ENCODE measurements around the gene C1orf159.
"Not testable (repeated sequence)": the region's sequence is repeated elsewhere in the genome, so short reads cannot be mapped to it uniquely, and the experiment has no call there.

The C1orf159 gene

GRCh38 chr1:1067284-1067859 is 48.5 kb downstream of the C1orf159 start:
- DNase-seq (ENCODE audit: low spot score) = no peak

DNA sequence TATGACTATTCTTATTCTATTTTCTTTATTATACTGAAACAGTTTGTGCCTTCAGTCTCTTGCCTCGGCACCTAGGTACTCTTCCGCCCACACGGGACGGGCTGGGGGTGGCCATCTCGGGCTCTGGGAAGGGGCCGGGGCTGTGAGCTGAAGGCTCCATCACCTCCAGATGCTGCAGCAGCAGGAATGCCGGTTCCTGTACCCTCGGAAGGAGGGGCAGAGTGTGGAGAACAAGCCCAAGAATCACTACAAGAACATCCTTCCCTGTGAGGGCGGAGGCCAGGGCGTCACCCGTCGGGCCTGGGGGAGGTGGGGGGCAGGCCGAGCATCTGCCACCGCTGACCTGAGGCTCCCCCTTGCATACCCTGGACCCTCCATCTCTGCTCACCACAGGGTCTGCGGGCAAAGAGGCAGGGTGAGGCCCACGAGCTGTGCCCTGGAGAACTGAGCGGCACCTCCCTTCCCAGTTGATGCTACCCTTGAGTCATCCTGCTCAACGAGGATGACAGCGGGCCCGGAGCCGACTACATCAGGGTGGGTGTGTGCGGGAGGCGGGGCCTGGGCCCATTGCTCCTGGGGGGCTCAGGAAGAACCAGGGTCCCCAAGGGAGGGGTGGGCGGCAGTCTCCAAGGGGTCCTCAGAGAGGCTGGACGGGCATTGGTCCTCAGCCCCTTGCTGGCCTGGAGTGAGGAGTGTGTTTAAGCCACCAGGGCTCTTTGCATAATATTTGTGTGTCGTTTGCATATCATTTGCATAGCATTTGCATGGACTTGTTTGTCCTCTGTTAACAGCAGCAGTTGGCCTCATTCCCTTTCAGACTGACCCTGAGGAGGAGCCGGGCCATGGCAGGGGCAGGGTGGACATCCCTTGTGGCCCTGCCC is 49.2 kb downstream of the C1orf159 start:
- DNase-seq (ENCODE audit: low spot score) = no peak

DNA sequence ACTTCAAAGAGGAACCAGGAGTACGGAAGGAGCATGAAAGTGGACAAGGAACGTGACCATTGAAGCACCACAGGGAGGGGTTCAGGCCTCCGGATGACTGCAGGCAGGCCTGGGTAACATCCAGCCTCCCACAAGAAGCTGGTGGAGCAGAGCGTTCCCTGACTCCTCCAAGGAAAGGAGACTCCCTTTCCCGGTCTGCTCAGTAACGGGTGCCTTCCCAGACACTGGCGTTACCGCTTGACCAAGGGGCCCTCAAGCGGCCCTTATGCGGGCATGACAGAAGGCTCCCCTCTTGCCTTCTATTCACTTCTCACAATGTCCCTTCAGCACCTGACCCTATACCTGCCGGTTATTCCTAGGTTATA is 50.0 kb downstream of the C1orf159 start:
- DNase-seq (ENCODE audit: low spot score) = not testable (repeated sequence)

- DNase-seq (ENCODE audit: low spot score) = no peak
Measured at GRCh38 chr1:1065265-1065939, 50.5 kb downstream of the C1orf159 start.

DNA sequence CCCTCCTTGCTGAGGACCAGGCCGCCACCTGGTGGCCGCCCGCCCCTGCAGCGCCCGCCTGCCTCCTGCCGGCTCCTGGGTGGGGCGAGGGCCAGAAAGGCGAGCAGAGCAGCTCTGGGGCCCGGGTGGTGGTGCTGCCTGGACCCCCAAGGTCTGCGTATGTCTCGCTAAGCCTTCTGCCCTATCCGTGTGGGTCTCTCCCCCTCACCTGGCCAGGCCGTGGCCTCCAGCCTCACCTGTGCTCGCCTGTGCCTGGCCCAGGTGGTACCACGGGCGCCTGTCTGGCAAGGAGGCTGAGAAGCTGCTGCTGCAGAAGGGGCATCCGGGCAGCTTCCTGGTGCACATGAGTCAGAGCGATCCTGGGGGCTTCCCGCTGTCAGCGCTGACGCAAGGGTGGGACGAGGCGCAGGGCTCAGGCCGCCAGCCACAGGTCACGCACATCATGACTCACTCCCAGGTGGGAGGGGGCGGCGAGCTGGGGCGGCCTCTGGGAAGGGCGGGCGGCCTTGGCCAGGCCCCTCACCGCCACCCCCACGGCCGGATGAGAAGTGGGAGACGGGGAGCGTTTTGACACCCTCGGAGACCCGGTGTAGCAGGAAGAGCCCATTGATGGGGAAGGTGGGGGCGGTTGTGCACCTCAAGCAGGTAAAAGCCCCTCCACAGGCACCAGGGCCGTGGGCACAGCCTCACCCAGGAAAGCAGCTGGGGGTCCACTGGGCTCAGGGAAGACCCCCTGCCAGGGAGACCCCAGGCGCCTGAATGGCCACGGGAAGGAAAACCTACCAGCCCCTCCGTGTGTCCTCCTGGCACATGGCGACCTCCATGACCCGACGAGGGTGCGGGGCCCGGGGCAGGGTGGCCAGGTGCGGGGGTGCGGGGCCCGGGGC is 51.7 kb downstream of the C1orf159 start:
- DNase-seq (ENCODE audit: low spot score) = peak; percentile 91

DNA sequence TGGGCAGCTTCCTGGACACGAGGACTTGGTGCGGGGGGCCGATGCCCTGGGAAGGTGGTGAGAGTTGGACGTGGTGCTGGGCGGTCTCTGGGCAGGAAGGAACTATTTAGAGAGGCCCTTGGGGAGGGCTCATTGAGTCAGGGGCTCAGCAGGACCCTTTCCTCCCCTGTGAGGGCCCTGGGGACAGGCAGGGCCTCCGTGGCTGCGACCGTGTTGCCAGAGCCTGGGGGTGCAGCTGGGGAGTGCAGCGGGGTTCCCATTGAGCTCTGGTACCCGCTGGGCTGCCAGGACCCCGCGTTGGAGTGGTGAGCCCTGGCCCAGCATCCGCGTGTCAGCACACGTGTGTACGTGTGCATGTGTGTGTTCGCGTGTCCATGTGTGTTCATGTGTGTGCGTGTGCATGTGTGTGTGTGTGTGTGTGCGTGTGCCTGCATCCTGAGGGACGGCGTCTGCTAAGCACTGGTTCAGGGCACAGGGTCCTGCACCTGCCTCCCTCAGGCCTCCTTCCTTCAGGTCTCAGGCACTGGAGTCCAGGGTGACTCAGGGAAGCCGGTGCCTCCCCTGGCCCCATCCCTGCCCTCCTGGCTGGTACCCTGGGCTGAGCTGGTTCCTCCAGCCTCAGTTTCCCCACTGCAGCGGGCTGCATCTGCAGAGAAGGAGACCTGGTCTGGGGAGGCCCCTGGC is 52.5 kb downstream of the C1orf159 start:
- DNase-seq (ENCODE audit: low spot score) = no peak

GRCh38 chr1:1062348-1063163 is 53.3 kb downstream of the C1orf159 start:
- DNase-seq (ENCODE audit: low spot score) = no peak

GRCh38 chr1:1061682-1062345 is 54.1 kb downstream of the C1orf159 start:
- DNase-seq (ENCODE audit: low spot score) = no peak

DNA sequence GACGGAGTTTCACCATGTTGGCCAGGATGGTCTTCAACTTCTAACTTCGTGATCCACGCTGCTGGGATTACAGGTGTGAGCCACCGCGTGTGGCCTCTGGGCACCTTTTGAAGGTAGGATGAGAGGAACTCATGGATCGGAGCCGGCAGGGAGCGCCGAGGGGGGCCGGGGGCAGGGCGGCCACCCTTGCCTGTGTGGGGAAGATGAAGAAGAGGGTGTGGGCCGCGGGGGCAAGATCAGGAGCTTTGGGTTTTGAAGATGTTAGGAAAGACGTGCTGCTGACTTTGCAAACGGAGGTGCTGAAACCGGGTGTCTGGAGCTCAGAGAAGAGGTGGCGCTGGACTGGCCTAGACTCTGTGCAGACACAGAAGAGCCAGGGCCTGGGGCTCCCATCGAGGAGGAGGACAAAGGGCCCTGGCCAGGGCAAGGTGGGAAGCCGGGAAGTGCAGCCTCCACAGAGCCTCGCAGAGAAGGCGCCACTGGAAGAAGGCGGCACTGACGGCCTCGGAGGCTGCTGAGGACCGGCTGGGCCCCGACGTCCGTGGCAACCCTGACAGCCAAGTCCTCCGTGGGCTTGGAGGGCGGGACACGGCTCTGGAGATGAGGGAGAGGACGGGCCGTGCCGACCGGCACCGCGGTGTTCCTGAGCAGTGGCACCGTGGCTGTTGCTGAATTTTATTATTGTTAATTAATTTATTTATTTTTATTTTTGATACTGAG is 55.4 kb downstream of the C1orf159 start:
- DNase-seq (ENCODE audit: low spot score) = no peak

- peak; percentile 60 for DNase-seq (ENCODE audit: low spot score)
Measured at GRCh38 chr1:1059494-1060280, 56.2 kb downstream of the C1orf159 start.

GRCh38 chr1:1058921-1059493 is 56.9 kb downstream of the C1orf159 start:
- no peak for DNase-seq (ENCODE audit: low spot score)

GRCh38 chr1:1058088-1058905 is 57.6 kb downstream of the C1orf159 start:
- DNase-seq (ENCODE audit: low spot score) = no peak

- DNase-seq (ENCODE audit: low spot score) = not testable (repeated sequence)
Measured at GRCh38 chr1:1057769-1058087, 58.2 kb downstream of the C1orf159 start.

DNA sequence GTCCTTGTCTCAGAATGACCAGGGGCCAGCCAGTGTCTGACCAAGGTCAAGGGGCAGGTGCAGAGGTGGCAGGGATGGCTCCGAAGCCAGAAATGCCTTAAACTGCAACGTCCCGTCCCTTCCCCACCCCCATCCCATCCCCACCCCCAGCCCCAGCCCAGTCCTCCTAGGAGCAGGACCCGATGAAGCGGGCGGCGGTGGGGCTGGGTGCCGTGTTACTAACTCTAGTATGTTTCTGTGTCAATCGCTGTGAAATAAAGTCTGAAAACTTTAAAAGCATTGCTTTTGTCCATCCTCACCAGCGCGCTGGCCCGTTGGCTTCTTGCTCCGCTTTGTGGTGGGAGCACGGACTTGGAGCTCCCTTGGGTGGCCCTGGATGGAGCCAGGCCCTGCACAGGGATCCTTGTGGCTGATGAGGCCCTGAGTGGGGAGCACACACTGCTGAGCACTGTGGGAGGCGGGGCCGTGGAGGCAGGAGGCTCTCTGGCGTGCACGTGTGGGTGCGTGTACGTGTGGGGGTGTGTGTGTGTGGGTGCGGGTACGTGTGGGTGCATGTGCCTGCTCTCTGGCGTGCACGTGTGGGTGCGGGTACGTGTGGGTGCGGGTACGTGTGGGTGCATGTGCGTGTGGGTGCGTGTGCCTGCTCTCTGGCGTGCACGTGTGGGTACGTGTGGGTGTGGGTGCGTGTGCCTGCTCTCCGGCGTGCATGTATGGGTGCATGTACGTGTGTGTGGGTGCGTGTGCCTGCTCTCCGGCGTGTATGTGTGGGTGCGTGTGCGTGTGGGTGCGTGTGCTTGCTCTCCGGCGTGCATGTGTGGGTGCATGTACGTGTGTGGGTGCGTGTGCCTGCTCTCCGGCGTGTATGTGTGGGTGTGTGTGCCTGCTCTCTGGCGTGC is 59.8 kb downstream of the C1orf159 start:
- no peak for DNase-seq (ENCODE audit: low spot score)

GRCh38 chr1:1054971-1055370 is 60.9 kb downstream of the C1orf159 start:
- DNase-seq (ENCODE audit: low spot score) = no peak

DNA sequence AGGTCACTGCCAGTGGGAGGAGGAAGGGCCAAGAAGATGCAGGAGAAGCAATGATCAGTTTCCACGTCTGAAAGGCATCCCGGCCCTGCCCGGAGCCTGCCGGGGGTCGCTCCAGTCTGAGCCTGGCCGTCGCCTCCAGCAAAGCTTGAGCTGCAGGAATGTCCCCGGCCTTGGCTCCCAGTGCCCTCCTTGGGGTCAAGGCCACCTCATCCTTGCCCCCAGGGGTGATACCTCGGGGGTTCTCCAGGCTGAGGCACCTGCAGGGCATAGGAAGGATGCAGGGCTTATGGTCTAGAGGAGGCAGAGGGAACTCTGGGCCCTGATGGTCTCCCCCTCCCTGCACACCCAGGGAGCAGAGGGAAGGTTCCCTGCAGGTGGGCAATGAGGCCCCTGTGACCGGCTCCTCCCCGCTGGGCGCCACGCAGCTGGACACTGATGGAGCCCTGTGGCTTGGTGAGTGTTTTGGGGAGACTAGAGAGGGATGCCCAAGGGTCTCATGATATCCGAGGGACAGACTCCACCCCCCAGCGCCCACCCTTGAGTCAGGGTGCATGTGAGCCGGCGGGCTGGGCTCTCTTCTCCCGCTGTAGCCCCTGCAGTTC is 61.7 kb downstream of the C1orf159 start:
- DNase-seq (ENCODE audit: low spot score) = no peak

All from kidney capillary endothelial cell (primary cell).